Epidermal melanocyte (primary cell): ENCODE measurements around the gene RECK.

ENCODE experiments used
- DNase-seq: peaks from one replicate; pipeline ENCODE4 v3.0.0; 2011; ENCODE audit warnings: low spot score; ENCODE audit not compliant: insufficient read length

The RECK gene

GRCh38 chr9:36023260-36024048, 13.3 kb upstream of the RECK start:
- no peak for DNase-seq

GRCh38 chr9:36025746-36026145, 11.0 kb upstream of the RECK start:
- DNase-seq = no peak

DNA sequence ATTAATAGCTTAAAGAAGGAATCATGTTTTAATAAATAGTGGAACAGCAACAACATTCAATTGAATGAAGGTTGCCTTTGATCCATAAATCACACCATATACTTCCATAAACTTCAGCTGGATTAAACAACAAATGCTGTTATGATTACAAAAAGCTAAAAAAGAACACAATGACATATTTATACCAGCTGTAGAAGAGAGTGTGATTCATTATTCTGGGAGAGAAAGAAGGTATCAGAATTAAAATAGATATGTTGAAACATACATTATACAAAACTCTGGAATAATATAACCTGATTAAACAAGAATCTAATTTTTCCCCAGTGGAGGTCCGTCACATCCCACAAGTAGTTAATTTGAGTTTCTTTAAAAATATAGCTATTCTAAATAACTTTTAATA, 7.5 kb upstream of the RECK start:
- DNase-seq = no peak

DNA sequence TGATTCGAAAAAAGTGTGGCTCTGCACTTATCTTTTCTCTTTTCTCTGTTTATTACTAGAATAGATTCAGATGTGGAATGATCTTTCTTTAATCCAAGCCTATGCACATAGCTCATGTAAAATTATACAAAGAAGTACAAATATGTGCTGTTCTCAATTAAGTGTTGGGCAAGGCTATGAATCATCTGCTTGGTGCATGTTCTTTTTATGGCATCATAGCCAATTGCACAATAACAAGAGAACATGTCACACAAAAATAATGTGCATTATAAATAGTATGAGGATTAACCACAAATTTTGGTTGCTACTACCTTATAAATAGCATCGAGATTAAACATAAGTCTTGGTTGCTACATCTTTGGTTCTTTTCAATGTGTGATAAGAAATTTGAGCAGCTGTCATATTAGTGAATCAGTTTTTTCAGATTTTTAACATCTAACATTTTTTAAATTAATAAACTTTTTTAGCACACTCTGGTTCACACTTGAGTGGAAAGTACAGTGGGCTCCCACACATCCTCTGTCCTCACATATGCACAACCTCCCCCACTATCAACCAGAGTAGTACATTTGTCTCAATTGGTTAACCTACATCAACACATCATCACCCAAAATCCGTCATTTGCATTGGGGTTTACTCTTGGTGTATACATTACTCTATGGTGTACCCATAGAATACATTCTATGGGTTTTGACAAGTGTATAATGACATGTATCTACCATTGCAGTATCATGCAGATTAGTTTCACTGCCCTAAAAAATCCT, 6.8 kb upstream of the RECK start:
- peak; percentile 59 for DNase-seq

- DNase-seq = no peak
These were observed 5.8 kb upstream of the RECK start for GRCh38 chr9:36030871-36031270.

DNA sequence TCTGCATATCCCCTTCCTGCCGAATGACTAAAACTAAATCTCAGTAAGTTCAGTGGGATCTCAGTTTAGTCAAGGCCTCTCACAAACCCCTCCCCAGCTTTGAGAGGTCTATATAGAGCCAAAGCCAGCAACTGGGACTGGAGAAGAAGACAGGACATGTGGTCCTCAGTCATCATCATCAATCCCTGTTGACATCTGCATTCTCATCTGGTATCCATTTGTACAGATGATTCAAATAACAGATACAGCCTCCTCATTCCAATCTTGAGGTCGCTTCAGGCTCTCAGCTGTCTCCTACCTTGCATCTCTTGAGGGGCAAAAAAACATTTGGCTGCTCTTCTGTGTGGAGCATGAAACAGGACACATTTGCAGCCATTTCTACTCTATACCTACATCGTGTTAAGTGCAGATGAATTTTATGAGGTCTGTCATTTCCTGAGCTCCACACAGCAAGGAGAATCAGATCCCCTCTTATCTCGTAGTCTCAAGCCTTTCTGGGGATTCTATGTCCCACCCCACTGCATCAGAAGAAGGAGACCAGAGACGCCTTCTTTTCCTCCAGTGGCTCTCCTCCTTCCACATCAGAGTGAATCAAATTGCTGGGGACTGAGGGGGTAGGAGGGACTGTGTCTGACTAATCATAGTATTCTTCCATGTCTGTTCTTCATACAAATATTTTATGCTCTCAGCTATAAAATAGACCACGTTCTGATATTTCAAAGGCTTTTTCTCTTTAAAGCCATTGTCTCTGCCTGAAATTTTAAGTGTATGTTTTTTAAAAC, 4.7 kb upstream of the RECK start:
- DNase-seq = no peak

GRCh38 chr9:36033788-36034187, 2.9 kb upstream of the RECK start:
- DNase-seq = no peak

DNA sequence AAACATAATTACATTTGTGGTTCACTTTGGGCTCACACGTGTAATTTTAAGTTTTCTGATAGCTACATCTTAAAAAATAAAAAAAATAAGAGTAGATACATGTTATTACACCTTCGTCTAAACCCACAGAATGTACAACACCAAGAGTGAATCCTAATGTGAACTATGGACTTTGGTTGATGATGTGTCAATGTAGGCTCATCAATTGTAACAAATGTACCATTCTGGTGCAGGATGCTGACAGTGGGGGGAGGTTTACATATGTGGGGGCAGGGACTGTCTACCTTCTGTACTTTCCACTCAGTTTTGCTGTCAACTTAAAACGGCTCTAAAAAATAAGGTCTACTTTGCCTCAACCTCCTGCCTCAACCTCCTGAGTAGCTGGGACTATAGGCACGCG, 2.5 kb upstream of the RECK start:
- DNase-seq = no peak

DNA sequence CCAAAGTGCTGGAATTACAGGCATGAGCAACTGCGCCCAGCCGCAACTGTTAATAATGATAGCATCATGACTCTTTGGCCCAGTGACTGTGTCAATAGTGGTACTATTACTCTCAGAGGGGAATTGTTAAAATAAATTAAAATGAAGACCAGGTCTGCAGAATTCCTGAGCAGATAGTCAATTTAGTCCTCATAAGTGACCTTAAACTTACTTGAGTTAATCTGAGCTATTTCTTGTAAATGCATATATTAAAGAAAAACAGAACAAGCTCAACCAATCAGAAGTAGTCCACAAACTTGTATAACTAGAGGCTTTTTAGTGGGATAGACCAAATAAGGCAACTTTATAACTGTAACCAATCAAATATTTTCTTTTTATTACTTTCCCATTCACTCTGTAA, 1.7 kb upstream of the RECK start:
- no peak for DNase-seq

DNA sequence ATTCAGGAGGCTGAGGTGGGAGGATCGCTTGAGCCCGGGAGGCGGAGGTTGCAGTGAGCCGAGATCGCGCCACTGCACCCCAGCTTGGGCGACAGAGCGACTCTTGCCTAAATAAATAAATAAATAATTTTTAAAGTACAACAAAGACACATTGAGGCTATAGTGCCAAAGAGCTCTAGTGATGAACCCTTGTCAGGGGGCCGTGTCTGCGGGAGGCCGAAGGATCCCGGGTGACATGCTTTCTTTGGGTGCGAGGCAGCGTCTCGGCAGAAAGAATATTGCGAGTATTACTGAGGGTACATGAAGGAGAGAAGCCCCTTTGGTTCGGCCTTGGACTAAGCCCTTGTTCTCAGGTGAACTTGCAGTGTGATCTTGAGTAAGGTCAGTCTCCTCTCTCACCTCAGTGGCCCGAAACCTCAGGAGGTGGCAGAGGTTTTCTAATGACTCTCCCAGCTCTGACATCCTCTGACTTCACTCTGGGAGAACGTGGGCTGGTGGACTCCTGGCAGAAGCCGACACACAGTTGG, 397 bp upstream of the RECK start:
- DNase-seq = no peak

- DNase-seq = no peak
These were observed 923 bp downstream of the RECK start for GRCh38 chr9:36037549-36038122.

DNA sequence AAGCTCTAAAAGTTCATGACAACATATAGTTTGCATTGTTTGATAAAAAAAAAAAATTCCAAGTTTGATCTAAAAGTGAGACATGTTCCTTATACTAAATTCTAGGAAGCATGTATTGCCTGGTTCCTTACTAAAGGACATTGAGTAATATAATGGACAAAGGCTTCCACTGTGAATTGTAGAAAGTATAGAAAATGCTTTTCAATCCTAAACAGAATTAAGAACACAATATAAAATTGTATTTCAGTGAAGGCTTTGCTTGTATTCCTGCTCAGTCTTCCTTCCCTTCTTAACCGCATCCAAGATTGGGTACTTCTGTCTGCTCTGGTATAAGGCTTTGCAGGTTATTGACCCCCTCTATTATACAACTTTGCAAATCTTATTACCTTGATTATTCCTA, 2.4 kb downstream of the RECK start:
- no peak for DNase-seq

- peak; percentile 54 for DNase-seq
These were observed 3.0 kb downstream of the RECK start for GRCh38 chr9:36039696-36040095.

- no peak for DNase-seq
These were observed 3.7 kb downstream of the RECK start for GRCh38 chr9:36040271-36040925.

- DNase-seq = no peak
These were observed 4.8 kb downstream of the RECK start for GRCh38 chr9:36041506-36041905.

DNA sequence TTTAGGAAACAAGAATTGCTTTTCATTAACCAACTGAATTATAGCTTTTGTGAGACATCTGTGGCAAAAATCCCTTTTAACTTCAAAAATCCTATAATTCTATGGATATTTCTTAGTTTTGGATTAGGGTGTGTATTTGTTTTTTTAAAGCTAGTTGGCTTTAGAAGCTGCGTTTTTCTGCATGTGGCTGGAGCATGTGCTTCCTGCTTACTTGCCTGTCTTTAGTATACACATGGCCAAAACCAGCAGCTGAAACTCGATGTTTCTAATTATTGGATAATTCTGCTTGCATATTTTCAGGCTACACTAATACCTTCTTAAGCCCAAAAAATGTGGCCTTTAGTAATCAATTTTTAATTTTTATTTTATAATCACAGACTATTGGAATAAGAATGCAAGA, 8.9 kb downstream of the RECK start:
- no peak for DNase-seq

GRCh38 chr9:36046923-36047322, 10.2 kb downstream of the RECK start:
- DNase-seq = no peak

GRCh38 chr9:36049408-36049807, 12.7 kb downstream of the RECK start:
- DNase-seq = no peak

DNA sequence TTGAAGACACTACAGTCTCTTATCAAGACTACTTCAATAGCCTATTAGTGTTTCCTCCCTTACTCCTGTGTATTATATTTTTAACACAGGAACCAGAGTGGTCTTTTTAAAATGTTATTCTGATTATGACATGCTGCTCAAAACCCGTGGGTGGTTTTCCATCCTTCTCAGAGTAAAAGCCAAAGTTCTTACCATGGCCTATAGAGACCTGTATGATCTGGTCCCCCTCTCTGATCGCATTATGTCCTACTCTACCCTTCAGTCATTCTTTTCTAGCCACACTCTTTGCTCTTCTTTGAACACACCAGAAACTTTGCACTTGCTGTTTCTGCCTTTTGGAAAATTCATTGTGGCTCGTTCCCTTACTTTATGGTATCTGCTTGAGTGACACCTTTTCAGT, 13.8 kb downstream of the RECK start:
- no peak for DNase-seq

DNA sequence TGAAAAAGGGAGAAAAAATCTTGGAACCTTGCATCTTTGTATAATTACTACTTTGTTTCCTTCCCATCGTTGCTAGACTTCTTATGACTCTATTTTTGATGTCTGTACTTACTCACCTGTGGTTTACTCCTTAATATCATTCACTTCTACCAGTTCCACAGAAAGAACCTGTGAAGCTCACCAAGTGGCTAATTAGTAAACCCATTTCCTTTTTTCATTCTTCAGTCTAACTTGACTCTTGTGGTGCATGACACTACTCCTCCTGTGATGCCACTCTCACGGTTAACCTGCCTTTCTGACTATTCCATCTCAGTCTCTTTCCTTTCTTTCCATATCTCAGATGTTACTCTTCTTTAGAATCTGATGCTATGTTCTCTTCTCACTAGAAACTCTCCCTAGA, 14.6 kb downstream of the RECK start:
- no peak for DNase-seq

- DNase-seq = no peak
These were observed 17.3 kb downstream of the RECK start for GRCh38 chr9:36053971-36054370.
